IPS DF 4.7 (cell line): ENCODE results near the gene DDB1.

Source experiments
- DNase-seq: peaks from one replicate; pipeline ENCODE4 v3.0.0-alpha.2; 2013; ENCODE audit warnings: low spot score; ENCODE audit errors: extremely low read depth

DDB1 gene

DNA sequence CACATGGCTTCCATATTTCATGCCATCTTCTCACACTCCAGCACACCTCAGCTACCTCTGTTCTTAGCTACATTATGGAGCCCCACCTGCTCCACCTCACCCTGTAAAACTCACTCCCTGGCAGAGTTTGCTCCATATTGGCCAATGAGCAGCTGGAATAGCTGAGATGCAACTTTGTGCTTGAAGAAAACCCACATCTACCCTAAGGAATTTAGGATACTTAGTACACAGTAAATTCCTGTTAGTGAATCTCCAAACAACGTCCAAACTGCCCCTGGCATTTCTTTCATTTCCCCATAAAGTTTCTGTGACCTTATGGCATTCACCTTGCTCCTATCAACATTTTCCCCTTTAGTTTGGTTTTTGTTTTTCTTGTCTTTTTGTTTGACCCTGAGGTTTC is 35.6 kb downstream of the DDB1 start:
- no peak for DNase-seq

DNA sequence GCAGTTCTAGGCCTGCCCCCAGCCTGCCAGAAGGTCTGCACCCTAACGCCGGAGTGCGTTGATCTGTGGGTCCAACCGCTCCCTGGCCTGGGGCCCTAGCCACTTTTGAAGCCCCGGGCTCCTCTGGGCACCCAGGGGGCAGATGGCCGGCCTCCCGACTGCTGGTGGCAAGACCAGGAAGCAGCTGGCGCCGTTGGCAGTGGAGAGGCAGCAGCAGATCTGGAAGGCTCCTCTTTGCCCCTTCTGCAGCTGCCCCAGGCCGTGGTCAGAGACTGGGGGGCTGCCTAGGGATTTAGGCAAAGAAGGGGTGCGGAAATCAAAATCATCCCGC is 37.3 kb downstream of the DDB1 start:
- no peak for DNase-seq

DNA sequence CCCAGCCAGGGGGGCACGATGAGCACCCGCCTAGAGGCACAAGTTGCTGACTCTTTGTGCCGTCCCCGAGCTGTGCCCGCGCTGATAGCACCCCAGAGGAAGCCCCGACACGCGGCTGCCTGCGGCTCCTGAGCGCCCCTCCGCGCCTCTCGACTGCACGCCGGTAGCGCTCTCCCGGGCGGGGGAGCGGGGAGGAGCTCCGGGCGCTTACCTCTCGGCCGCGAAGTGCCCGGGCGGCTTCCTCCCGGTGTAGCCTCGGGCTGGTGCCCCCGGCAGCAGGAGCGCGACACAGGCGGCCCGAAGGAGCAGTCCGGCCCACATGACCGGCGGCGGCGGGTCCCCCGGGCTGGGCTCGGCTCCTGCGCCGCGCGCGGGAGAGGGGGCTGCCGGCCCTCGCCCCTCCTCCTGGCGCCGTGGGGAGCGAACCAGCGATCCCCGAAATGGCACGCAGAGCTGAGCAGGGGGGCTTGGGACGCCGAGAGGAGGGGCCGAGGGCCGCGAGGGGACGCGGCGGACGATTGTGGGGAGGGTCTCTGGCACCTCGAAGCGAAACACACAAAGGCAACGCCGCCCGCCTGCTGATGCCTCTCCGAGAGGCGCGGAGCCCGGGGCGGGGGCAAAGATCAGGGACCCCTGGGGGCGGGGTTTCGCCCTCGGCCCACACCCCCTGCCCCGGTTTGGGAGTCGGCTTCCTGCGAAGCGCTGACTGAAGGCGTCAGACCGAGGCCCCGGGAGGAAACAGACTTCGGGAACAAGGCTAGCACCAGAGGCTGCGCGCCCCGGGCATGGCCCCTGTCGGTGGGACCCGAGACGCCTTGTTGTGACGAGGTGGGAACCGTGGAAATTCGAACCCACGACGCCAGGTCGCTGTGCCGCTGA is 37.9 kb downstream of the DDB1 start, which contains the start of gene VWCE:
VWCE (minus strand) TSS at position 600 of the 879 bp plus-strand sequence; CDS start at position 321, 279 bp downstream.
- no peak for DNase-seq

DNA sequence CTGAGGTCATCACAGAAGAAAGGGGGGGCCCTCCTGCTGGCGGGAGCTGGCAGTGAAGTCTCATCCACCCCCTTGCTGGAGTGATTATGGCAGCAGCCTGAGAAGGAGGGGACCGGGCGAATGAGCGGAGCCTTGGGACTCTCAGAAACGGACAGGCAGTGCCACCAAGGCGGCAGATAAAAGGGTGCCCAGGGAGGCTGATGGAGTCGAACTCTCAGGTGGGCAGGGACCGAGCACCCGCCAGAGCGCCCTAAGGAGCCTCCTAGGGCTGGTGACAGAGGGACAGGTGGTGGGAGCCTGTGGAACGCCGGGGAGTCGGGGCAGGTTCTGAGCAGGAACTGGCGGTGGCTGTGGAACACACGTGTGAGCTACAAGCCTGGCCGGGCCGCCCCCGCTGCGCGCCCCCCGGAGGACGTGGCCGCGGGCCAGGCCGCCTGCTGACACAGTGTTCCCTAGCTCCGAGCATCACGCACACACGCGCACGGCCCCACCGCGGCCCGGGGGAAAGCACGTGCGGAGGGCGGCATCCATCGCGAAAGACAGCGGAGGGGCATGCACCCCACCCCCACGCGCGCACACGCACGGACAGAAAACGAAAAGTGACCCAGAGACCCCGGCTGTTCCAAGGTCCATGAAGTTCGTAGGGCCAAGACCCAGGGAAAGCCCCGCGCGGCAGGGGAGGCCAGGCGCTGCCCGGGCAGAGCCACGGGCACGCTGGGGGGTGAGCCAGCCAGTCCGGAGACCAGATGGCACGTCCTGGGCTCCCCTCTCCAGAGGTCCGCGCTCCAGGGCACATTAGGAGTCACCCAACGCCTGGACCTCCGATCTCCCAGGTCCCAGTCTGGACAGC is 38.8 kb downstream of the DDB1 start:
- no peak for DNase-seq

DNA sequence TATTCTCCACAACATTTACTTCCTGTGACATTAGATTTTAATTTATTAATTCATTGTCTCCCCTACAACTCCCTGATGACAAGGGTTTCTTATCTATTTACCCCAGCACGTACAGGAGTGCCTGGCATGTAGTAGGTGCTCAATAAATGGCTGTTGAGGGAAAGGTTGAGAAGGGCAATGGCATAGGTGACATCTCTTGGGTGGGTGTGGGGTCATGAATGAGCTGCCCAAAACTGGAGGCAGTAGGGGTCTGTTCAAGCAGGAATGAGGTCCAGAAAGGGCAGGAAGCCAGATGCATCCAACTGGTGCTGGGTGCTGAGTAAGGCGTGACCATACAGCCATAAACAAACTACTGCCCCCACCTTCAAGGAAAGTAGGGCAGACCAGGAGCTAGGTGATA is 40.5 kb downstream of the DDB1 start:
- DNase-seq = no peak

DNA sequence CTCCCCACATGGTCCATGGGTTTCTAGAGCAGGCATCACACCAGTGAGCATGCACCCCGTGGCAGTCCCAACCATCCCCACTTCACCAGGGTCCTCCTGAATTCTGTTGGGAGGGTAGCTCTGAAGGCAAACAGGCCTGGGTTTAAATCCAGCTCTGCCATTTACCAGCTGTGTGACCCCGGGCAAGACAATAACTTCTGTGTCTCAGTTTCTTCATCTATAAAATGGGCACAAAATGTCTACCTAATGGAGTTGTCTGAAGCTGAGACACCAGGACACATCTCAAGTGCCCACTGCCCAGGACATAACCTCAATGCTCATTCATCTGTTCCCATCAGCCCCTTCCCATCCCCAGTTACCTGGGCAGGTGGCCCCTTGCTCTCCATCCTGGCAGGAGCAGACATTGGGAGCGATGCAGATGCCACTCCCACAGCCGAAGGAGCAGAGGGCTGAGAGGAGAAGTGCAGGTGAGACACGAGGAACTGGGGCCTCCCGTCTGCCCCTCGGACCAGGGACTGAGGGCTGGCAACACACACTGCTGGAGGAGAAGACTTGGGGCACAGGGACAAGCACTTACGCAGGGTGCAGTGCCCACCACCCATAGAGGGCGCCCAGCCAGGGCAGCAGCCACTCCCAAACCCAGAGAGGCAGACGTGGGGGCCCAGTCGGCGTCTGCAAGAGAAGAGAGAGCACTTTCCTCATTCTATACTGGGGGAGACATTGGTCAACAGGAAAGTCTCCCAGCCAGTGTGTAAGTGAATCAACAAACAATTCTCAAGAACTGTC is 41.8 kb downstream of the DDB1 start:
- DNase-seq = no peak

DNA sequence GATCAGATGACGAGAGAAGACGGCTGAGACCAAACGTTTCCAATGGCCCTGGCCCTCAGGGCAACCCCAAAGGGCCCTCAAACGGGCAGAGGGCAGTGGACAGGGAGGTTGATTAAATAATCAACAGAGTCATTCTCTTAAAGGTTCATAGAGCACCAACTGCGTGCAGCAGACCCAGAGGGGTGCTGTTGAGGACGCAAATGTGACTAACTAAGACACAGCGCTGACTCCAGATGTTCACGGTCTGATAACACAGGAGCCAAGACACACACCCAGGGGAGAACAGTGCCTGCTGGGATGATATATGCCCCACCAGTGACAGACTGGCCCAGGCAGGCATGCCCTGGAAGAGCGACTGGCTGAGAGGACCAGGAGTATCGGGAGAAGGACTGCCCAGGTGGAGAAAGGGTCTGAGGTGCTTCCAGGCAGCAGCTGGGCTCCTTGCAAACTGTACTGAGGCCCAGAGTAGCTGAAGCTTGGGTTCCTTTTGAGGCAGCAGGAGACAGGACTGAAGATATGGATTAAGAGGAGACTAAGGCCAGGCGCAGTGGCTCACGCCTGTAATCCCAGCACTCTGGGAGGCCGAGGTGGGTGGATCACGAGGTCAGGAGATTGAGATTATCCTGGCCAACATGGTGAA is 45.4 kb downstream of the DDB1 start:
- no peak for DNase-seq

DNA sequence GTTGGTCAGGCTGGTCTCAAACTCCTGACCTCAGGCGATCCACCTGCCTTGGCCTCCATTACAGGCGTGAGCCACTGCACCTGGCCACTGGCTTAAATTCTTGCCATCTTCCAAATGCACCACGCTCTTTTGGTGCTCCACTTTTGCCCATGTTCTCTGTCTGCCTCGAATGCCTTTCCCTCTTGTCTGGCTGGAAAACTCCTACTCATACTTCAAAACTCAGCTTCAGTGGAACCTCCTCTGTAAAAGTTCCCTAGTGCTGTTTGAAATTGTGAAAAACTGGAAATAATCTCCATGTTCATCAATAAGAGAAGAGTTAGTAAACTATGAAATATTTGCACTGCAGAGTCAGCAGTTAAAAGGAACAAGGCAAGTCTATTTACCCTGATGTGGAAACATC is 49.3 kb downstream of the DDB1 start:
- DNase-seq = no peak

DNA sequence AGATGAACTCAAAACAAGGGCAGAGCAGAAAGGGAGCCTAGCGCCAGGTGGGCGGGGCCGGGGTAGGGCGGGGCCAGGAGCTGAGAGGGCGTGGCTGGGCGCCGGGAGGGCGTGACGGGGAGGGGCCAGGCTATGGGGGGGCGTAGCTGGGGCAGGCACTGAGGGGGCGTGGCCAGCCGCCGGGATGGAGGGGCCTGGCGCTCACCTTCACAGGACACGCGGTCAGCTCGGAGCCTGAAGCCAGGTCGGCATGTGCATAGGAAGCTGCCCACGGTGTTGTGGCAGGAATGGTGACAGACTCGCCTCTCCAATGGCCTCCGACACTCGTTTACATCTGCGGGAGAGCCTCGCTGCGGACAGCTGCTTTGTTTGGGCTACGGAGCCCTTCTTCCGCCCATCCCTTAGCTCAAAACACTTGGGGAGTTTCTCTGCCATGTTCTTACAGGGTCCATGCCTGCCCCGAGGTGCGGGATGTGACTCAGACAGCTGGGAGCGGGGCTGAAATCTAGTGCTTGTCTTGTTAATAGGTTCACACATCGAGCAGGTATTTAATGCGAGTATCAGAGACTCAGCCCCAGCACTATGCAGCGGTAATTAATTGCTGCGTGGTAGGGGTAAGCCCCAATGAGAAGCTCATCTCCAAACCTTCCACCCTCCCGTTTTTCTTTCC is 51.2 kb downstream of the DDB1 start:
- no peak for DNase-seq

DNA sequence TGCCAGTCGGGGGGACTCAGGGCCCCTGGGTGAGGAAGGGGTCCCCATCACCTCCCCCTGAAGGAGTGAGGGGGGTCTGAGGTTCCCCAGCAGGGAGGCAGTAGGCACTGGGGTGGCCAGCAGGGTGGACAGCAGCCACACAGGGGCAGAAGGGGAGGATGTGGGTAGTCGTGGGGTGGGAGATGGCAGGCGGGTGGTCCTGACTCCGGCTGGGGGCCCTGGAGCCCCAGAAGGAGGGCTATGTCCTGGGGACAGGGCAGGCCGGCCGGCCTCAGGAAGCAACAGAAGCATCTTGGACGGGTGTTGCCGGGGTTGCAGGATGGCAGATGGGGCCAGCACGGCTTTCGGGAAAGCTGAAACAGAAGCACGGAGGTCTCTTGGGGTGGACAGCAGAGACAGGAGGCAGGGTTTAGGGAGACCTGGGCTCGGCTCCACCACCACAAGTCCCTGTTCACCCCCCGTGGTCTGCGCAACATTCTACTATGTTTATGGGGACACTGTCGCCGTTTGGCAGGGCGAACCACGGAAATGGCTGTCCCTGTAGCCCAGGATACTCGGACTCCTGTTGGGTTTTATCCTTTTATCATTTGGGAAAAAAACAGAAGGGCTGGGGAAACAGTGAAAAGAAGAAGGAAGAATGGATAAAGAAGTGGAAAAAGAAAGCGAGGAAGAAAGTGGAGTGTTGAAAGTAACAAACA is 51.9 kb downstream of the DDB1 start:
- no peak for DNase-seq

DNA sequence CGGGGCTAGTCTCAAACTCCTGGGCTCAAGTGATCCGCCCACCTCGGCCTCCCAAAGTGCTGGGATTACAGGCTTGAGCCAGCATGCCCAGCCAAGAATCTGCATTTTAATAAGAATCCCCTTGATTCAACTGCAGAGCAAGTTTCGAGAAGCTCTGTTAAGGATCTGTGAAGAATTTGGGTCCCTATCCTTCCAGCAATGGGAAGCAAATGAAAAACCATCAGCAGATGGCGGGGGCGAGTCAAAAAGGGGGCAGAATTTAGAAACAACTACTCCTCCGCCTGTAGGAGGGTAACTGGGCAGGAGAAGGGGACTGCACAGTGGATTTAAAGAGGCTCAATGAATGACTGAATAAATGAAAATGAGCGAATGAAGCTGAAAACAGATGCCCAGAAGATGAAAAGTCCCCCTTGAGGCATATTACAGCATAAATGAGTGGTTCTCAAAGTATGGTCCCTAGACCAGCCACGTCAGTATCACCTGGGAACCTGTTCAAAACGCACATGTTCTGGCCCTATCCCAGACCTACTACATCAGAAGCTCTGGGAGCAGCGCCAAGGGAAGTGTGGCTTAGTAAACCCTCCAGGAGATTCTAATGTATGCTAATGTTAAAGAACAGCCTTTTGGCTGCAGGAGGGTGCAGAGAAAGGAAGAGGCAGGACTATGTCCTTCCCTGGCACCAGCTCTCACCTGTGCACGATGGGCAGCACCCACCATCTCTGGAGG is 52.8 kb downstream of the DDB1 start:
- DNase-seq = no peak

DNA sequence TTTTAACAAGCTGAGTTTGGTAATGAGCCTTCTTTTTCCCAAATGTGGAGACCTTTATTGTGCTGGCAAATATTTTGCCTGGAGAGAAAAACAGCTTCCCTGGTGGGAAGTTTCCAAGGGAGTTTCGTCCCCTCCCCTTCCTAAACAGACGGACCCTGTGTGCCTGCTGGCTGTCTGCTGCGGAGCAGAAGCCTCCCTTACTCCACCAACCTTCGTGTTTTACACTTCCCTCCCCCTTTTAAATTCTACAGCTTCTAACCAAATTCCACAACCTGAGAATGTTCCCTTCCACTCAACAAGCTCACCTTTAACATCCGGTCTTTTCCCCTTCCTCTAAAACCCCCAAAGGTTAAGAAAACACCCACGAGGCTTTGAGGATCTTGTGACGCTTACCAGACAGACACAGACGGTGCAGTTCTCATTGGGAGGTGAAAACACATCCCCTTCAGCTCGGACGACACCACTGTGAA is 54.9 kb downstream of the DDB1 start:
- no peak for DNase-seq

DNA sequence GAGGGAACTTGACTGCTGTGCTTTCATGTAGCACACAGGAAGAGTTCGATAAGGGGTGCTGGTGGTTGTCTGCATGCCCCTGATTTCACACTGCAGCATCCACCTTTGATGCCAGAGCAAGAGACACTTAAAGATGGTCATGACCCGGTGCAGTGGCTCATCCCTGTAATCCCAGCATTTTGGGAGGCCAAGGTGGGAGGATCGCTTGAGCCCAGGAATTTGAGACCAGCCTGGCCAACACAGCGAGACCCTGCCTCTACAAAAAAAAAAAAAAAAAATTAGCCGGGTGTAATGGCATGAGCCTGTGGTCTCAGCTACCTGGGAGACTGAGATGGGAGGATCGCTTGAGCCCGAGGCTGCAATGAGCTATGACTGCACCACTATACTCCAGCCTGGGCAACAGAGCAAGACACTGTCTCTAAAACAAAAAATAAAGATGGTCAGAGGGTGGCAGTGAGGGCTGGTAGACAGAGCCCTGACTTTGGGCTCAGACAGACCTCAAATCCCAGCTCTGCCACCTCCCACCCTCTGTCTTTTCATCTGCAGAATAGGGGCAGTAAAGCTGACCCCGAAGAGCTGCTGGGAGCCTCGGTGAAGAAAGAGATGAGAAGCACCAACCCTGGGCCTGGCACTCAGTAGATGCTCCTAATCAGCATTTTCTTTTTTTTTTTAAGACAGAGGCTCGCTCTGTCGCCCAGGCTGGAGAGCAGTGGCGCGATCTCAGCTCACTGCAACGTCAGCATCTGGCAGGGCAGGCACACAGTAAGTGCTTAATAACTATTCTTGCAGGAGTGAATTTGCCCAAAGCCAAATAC is 55.5 kb downstream of the DDB1 start:
- no peak for DNase-seq

DNA sequence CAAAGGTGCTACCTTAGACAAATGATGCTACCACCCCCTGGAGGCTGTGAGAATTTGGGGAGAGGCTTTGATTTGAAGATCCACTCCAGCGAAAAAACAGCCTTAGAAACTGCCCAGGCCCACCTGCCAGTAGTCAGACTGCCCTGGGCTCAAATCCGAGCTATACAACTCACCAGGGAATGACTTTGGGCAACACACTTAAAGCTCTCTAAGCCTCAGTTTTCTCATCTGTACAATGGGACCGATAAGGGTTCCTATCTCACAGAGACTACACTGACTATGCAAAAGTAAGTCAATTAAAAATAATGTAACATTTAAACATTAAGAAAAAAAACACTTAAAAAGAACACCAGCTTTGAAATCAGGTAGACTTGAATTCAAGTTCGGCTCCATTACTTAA is 57.7 kb downstream of the DDB1 start:
- no peak for DNase-seq

DNA sequence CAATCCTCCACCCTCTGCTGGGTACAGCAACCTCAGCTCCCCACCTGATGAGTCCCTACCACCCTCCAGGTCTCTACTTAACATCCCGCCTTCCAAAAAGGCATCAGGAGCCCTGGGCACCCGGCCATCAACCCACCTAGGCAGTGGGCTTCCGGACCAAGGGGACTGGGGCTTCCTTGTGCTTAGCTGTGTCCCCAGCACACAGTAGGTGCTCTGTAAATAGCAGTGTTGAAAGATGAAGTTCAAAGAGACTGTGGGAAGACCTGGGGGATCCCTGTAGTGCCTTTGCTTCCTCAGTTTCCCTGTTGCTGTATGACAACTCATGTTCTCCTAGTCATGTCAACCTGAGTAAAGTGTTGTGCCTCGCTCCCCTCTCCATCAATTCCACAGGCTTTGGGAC is 58.8 kb downstream of the DDB1 start:
- no peak for DNase-seq

DNA sequence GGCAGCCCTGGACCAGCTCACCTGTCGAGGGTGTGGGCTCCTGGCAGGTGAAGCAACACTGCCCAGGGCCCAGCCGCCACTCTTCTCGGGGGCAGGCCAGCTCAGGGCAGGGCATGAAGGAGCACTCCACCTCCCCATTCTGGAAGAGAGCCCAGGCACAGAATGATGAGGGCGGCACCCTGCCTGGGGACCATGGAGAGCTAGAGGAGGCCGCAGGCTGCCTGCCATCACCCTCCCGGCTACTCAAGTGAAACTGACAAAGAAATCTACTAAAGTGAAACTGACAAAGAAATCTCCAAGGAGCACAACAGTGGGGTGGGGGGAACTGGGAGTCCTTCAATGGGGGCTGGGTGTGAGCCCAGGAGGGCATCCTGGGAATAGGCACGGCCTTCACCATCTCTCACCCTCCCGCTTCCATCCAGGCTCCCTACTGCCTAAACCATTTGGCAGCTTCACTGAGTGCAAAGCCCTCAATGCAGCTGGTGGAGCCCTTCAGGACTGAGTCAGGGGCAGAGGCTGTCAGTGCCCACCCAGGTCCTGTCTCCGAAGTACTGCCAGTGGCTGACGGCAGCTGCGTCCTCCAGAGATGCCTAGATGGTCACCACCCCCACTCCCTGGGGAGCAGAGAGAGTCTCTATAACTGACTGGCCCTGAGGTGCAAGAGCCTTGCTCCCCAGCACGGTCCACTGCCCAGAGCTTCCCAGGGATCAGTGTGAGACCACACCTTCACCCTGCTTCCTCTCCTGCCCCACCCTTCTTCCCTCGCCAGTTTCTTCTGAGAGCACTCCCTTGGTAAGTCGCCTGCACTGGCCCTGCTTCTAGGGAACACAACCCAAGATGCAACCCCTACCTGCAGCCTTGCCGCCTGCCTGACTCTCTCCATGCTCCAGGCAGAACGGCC is 59.5 kb downstream of the DDB1 start:
- DNase-seq = no peak

DNA sequence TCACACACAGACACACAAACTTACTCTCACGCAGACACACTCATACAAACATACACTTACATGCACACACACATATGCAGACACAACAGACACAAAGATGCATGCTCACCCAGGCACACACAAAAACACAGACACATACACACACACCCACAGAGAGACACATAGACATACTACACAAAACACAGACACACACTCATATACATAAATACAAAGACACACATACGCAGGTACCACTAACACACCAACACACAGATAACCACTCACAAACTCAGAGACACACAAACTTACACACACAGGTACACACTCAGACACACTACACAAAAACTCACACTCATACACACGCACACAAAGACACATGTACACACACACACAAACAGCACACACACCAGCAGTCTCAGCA is 60.2 kb downstream of the DDB1 start:
- DNase-seq = no peak
